Activated CD4-positive, alpha-beta T cell treated with anti-CD3 and anti-CD28 coated beads, Interleukin-2, amount 50 U/mL, for 4 hours (primary cell): ENCODE results near the gene PAX7.

Source experiments
- DNase-seq, 2 experiments: peaks; one replicate each; pipeline ENCODE4 v3.0.0-alpha.2; 2020

Gene PAX7

DNA sequence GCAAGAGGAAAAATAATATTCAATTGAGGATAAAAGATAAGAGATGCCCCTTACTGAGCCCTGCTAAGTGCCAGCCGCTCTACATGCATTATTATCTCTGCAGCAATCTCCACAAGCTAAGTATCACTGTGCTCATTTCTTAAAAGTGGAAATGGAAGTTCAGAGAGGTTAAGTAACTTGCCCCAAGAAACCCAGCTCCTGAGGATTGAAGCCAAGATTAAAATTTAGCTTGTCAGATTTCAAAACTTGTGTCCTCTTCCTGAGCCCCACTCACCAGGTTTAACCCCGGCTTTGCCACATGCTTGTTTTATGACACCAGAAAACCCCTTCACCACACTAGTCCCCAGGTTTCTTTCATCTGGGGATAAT is 11.2 kb upstream of the PAX7 start:
- DNase-seq = no peak

DNA sequence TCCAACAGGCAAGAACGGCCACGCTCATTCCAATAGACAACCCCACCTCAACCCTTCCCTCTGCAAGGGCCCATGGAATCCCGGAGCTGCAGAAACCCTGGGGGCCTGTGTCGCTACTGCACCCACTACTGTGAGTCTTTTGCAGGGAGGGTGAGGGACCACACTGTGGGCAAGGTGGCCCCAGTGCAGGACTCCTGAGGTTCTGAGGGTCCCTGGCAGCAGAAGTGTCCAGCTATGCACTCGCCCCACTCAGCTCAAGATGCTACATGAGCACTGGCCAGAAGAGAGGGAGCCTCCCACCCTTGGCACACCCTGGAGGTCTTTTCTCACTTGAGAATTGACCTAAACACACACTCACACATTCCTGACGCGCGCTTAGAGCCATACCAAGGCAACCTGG is 2.1 kb upstream of the PAX7 start:
- no peak for DNase-seq

DNA sequence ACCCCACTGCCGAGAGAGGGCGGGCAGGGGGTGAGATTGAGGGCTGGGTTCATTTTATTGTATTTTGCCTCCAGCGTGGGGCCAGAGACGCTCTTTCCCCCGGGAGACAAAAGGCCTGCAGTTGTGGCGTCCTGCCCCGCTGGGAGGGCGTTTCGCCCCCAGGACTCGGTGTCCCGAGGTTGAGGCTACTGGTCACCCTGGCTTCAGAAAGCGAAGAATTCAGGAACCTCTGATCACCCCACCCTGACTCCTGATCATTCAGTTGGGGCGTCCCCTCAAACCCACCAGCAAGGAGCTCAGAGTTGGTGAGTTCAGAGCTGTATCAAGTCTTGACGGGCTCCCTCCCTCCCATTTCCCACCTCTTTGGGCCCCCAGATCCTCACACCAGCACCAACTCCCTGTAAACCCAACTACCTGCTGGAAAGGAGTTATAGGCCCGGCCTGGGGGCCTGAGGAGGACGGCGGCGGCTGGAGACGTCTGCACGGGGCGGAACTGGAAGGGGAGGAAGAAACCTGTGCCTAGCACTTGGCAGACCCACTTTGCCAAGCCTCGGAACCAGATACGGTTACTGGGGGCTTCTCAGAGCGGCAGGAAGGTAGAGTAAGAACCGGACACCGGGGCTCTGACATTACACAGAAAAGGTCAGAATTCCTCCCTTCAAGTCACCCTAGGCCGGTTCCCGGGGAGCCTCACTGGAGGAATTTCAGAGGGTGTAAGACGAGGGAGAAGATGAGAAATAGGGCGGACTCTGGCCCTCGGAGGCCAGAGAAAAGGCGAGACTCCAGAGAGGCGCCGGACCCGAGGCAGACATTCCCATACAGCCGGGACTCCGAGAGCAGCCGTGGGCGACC is 761 bp upstream of the PAX7 start:
- no peak for DNase-seq

DNA sequence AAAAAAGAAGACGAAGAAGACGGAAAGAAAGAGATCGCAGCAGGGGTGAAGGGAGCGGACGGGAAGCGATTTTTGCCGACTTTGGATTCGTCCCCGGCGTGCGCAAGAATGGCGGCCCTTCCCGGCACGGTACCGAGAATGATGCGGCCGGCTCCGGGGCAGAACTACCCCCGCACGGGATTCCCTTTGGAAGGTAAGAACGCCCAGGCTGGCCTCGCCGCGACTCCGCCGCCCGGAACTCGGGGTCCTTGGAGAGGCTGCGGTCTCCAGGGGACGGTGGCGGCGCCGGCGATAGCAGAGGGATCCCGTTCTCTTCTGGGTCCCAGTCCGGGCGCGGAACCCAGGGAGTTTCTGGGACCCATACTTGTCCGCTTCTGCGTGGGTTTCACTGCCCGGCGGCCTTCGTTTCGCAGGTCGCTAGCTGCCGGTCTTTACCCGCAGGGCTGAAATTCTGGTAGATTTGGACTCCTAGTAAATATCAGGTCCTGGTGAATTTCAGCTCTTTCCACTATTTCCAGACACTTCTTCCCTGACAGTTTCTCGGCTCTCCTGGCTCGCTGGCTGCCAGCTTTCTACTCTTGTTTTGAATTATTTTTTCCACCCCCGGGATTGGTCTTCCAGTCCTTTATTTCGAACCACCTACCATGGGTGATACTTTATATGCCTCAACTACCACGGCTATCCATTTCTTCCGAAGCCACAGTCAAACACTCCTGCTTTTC is 1.0 kb downstream of the PAX7 start:
- no peak for DNase-seq

DNA sequence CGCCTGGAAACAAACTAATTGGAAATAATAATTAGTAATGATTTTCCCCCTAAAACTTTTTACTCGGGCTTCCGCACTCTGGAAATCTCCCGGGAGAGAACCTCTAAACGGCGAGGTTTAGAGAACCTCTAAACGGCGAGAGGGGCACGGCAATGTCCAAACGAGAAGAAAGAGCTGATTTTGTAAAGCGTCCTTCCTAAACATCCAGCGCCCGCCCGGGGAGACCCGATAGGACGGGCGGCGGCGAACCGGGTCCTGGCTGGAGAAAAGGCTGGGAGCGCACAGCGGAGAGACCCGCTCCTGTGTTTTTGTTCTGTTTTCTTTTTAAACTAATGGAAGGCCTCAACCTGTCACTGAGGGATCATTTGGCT is 1.6 kb downstream of the PAX7 start:
- DNase-seq = no peak

DNA sequence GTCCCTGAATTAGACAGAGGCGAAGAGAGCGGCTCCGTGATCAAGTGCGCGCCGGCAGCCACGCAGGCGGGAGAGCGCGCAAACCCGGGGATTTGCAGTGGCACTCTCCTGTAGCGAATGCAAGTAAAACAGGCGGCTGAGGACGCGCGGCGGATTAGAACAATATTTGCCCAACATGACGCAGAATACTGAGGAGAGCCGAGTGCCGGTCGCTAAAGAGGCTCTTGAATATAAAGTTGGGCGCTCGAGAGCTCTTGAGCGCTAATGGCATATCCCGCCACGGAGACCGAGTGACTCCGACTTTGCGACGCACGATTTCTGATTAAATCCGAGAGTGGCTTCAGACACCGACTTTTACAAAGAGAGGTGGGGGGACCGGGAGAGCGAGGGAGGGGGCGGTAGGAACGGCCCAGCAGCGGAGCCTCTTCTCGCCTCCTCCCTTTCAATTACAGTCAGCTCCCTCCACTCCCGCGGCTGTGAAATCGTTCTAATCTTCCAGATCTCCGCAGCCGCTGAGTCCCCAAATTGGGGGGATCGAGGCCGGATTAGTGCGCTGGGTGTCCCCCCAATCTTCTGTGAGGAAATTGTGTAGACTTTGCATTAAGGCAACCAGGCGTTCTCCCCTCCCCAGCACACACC is 2.3 kb downstream of the PAX7 start:
- DNase-seq = no peak

DNA sequence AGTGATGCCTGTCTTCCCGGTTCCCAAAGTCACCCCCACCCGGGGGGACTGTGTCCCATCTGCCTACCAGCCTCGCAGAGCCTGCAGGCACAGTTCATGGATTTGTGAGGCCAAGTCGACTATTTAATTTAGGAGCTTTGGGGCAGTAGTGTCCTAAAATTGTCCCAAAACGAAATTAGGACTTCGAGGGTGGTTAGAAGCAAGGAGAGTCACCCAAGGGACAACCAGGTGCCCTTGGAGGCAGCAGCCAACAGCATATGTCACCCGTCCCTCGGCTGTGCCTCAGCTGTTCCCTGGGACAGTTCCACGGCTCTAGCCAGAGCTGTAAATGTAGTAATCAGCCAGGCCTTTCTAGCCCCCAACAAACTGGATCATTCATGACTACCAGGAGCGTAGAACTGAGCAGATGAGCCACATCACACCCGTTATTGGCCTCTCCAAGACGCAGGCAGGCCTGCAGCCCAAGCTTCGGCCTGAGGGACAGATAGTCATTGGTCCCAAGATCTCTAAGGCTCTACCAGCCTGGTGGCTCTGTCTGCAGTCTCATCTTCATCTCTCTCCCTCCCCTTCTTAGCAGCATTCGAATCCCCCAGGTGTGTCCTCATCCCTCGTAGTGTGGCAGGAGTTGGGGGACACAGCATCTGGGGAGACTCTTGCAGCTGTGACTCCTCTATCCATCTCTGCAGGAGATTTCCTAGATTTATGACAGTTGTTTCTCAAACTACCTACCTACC is 2.9 kb downstream of the PAX7 start:
- no peak for DNase-seq

DNA sequence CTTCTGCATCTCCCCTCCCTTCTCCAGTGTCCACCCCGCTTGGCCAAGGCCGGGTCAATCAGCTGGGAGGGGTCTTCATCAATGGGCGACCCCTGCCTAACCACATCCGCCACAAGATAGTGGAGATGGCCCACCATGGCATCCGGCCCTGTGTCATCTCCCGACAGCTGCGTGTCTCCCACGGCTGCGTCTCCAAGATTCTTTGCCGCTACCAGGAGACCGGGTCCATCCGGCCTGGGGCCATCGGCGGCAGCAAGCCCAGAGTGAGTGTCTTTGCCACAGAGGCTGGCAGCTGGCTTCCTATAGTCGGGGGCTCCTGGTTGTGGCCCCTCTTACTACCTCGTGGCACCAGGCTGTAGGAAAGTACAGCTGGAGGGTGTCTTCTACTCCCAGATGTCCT is 3.6 kb downstream of the PAX7 start:
- DNase-seq = no peak

DNA sequence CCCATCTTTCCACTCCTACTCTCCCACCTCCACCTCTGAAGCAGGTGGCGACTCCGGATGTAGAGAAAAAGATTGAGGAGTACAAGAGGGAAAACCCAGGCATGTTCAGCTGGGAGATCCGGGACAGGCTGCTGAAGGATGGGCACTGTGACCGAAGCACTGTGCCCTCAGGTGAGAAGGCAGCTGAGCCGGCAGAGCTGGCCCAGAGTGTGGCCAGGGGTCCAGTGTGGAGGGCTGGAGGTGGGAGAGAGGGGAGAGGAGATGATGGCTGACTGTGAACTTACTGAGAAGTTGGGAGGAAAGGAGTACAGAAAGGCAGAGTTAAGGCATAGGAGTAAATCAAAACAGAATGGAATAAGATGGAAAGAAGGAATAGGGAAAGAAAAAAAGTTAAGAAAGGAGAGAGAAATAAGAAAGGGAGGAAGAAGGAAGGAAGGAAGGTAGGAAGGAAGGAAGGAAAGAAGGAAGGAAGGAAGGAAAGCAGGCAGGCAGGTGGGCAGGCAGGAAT is 4.5 kb downstream of the PAX7 start:
- no peak for DNase-seq

DNA sequence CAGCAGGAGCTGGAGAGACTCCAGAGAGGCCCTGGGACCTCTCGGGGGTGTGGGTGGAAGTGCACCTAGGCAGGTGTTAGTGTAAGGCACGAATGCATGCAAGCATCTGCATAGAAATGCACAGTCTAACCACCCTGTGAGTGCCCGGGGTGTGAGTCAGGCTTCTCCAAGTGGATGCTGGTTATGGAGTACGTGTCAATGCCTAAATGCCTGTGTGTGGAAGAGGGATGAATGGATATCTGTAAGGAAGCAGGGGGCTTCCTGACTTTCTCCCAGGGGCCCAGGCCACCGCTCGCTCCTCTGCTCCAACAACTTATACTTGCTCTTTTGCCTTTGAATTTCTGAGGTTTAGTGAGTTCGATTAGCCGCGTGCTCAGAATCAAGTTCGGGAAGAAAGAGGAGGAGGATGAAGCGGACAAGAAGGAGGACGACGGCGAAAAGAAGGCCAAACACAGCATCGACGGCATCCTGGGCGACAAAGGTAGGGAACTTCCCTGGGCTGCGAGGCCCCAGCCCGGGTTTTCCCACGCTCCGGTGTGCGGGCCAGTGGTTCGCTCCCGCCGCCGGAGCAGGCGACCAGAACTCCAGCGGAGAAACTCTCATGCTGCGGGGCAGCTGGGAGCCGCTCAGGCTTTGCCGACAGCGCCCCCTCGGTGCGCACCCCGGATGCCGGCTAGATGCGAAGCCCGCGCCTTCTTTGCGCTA is 5.4 kb downstream of the PAX7 start:
- no peak for DNase-seq

DNA sequence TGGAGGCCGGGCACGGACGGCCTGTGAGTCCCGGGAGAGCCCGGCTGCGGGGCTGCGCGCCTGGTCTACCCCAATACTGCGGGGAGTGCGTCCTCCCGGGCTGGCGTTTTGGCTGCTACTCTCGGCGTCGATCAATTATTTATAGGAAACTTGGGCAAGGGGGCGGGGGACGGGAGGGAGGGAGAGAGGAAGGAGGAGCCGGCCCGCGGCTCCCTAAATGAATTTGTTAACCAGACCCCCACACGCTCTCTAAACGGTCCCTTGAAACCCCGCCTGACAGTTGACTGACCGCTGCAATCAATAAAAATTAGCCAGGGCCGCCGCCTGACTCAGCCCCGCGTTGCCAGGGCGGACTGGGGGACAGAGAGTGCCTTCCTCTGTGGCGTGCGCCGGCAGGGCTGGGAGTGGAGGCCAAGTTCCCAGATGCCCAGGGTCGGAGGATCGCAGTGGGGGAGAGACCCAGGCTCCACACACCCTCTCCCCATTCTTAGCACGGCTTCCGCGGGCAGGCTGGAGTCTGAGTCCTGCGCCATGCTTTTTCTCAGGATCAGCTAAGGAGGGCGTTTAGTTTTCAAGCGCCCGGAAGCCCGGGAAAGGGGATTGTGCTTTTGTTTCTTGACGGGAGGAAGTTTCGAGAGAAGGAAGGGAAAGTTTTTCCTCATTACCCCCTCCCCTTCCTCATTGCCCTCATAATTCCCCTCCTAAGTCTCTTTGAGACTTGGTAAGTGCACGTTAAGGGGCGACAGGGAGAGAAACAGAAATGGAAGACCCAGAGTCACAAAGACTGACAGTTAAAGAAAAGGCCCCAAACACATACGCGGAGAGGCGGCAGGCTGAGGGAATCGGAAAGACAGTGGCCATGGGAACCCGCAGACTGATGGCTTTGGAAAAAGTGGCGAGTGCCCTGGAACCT is 6.2 kb downstream of the PAX7 start:
- DNase-seq = no peak

DNA sequence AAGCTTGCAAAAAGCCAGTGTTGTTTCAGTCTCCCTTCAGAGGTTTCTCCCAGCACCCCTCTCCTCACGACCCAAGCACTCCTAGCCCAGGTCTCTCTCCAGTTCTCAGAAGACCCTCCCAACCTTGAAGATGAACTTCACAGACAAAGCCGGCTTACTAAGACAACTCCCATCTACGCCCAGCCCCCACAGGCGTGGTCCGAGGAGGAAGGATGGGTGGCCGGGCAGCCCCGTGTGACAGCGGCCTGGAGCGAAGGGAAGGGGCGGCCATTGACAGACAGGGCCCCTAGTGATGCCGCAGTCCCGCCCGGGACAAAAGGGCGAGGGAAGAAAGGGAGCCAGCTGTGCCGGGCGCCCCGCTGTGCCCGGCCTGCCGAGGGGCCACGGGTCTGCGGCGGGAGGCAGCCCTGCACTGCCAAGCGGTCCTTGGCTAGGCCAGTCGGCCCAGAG is 6.9 kb downstream of the PAX7 start:
- no peak for DNase-seq

DNA sequence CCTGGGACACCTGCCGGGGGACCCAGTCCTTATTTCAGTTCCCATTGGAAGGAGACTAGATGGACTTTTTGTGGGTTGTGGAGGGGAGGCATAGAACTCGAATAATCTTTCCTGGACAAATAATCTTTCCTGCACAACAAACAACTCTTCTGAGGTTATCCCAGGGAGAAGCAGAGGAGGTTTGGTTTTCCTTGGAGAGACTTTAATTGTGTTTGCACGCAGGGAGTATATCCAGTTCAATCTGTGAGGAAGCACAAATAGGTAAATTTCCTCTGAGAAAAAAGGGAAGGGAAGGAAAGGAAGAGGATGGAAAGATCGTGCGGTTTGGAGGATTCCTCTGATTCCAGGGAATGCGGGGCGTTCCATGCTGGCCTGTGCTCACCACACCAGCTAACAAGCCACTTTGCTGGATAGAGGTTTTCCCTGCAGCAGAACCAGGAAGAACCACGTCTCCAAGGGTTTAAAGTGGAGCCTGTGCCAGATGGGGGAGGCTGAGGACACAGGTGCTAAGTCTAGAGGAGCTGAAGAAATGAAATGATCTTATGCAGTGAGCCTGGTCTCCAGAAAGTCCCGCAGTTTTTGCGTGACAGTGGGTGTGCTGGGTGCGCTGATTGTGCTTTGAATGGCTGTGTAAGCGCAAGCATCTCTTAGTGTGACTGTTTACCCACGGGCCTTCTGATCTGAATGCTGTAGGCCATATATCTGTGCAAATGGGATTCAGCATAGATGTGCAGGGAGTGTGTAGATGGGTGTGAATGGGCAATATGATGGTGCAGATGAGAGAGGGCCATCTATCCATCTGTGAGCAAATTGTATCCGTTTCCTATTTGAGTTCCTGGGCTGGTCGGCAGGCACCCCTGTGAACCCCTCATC is 7.6 kb downstream of the PAX7 start:
- DNase-seq = no peak

DNA sequence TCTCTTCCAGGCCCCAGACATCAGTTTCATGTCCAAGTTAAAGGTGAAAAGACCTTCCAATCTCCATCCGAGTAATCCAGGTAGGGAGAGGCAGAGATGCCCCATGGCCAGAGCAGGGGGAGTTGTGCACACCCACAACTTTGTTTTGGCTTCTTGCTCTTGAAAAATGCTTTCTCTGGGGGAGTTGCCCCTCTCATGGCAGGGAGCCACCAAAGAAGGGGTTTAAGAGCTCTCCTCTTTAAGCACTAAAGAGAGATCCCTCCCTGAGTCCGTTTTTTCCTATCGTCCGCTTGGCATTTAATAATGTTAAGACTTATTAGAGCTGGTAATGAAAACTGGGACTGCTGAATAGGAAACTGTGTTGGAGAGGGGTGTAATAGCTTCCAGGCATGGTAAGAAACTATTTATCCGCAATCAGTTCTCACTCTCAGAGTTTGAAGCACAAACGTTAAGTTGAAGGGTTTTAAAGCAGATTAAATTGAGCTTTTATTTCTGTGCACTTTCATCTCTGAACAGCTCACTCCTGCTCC is 8.3 kb downstream of the PAX7 start:
- no peak for DNase-seq

DNA sequence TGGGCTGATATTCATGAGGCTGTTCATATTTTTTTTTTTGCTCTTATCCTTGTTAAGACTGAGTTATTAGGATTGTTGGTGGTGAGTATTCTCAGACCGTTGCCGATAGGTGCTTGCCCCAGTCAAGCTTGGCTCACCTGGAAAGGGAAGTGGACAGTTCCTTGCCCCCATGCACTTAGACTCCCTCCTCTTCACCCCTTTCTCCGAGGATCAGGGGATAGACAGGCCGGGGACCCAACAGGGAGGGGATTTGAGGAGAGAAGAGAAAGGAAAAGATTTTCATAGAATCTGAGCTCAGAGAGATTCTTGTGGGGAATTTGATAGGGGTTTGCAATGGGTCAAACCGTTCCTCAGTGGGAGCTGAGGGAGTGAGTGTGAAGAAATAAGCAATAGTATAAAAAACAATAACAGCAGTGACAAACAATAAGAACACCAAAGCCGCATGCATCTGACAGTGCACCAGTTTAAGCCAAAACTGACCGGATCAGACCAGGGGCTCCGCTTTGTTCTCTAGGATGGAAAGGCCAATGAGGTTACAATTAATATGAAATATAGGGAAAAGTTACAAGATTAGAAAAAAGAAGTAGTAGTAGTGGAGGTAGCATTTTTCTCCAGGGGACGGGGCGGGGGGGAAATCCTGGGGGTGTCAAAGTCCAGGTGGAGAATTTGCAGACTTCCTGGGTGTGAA is 8.9 kb downstream of the PAX7 start:
- no peak for DNase-seq

DNA sequence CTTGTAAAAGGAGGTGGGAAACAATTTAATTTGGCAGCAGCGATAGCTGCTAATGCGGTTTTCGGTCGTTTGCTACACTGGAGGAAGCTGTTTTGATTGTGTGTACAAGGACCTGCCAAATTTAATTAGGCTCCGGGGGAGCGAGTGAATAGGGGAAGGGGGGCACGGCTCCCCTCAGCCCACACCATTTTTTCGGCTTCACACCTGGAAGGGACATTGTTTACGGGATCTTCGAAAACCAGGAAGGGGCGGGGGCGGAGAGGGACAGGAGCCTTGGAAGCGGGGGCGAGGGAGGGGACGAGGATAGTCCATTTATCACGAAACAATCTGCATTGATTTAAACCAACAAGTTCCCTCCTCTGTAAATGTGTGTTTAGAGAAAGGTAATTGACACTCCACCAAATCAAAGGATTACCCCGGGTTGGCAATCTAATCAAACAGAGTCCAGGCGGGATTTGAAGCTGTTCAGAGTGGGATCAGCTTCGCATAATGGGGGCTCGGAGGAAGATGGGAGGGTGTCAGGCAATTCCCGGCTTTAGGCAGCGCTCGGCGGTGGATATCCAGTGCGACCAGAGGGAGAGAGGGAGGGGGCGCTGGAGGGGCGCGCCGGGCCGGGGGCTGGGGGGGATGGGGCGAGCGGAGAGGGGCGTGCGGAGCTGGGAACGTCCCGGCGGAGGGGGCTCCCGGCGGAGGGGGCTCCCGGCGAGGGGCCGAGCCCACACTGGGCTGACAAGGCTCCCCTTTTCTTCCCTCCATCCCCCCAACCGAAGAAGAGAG is 9.8 kb downstream of the PAX7 start:
- DNase-seq = no peak

DNA sequence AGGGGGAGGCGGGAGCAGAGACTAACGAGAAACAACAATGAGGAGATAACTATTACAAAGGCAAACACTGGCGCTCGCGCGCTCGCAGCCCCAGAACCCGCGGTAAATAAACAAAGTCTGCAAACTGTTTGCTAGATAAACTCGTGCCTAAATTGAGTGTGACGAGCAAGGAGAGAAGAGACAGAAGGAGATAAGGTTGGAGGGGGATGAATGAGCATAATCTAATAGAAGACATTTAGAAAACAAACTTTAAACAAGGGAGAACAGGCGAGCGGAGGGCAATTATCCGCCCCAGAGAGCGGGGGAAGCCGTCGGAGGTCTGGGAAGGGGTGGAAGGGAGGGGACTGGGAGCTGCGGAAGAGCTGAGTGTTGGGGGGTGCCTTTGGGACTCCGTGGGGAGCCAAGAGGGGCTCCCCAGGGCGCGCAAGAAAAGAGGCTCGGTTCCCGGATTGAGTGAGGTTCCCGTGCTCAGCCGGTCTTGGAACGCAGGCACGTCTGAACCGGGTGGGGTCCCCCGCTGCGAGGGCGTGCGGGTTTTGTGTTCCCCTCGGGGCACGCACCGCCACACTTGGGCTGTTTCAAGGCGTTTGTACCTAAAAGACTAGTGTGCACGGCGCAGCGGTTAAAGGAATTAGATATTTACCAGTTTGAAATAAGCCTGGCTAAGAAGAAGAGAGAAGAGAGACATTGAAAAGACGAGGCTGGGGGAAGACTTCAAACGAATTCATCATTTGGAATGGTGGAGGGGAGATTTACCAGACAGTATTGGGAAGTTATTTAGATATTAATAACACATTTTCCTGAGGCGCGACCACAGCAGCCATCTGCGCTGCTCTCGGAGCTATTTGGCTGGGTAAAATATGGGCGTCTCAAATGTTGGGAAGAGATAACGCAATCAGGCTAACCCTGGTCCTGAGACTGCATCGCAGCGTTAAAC is 10.6 kb downstream of the PAX7 start:
- no peak for DNase-seq
